ENCODE results near the gene CDK19. TPM values are rescaled to one million over a fixed set of nuclear protein-coding genes. Genes with fewer than 3 reads are reported as not detected.

Gene CDK19
- polyA plus RNA-seq, 4 donors = 35.8 to 47.9 (median 42.7) TPM

DNA sequence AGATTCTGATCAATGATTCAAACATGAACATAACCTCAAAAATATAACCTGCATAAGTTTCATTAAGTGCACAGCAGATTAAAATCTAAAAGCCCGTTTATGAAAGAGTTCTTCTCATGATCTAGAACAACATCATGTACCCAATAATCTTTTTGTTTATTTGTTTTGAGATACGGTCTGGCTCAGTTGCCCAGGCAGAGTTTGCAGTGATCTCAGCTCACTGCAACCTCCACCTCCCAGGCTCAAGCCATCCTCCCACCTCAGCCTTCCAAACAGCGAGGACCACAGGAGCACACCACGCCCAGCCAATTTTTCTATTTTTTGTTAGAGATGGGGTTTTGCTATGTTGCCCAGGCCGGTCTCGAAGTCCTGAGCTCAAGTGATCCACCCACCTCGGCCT is 149.7 kb downstream of the CDK19 start:
- no peak for DNase-seq (ENCODE audit: low read depth in 4 of 4, low spot score in 3 of 4)

DNA sequence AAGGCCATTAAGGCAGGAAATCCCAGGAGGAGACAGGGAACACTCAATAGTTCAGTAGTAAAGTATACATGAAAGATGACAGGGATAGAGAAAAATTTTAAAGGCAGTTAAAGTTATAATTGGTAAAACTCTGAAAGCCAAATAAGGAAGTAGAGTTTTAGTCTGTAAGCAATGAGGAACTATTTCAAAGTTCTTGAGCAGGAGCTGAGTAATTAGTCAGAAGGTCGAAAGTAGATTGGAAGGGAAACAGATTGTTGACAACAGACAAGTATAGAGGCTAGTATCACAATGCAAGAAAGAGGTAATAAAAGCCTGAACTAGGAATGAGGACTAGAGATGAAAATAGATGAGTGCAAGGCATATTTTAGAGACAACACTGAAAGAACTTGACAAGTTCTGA is 150.3 kb downstream of the CDK19 start:
- no peak for DNase-seq (ENCODE audit: low read depth in 4 of 4, low spot score in 3 of 4)

DNA sequence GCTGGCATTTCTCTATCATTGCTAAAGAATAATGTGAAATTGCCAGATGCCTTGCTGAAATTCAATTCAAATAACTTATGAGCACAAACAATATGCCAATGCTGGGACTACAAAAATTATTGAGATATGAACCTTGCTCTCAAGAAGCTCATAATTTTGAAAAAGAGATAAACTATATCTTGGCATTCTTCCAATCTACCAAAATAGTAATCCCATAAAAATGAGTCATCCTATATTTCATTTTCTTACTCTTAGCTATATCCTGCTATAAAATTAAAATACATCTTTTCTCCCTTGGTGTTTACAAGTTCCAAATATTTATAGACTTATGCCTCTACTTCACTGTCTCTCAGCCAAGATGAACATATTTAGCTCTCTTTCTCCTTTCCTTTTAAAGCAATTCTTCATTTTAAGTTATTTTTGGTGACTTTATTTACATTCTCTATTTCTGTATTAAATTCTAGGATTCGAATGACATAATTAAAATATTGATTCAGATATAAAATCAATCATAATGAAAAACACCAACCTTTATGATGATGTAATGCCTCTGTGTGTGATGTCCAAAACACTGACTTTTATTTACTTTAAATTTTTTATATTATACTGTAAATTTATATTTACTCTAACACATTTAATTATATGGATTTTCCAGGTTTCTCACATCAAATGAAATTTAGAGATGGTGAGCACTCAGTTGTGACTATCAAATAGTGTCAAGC is 152.6 kb downstream of the CDK19 start:
- DNase-seq (ENCODE audit: low read depth in 4 of 4, low spot score in 3 of 4) = no peak

DNA sequence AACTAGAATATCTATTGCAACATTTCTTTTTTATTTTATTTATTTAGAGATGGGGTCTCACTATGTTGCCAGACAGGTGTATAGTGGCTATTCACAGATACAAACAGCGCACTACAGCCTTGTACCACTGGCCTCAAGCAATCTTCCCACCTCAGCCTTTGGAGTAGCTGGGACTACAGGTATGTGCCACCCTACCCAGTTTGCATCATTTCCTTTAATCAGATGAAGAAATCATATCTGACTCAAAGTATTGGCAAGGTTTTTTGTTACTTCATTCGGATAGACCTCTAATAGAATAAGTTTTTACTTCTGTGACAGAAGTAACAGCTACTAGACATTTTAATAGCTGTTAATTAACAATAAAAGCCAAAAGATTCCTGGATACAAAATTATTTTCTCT is 153.9 kb downstream of the CDK19 start:
- DNase-seq (ENCODE audit: low read depth in 4 of 4, low spot score in 3 of 4) = no peak

DNA sequence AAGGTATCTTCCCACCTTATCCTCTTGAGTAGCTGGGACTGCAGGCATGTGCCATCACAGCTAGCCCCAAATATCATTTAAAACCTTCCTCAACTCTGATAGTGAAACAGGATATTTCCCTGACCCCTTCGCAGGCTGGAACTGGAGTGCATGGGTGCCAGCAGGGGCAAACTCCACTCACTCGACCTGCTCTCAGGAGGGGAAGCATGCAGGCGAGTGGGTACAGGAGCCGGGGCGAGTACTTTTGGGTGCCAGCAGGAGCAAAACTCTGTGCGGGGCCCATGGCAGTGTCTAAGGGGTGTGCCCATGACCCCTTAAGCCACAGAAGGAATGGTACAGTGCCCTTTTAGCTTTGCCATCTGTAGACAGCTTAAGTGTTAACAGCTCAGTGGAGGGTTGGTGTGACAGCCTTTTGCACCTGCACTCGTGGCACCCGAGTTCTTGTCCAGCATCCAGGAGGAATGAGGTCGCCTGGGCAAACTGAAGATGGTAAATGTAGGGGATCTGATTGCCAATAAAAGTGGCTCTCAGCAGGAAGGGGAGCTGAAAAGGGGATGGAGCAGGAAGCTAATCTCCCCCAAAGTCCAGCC is 155.1 kb downstream of the CDK19 start:
- DNase-seq (ENCODE audit: low read depth in 4 of 4, low spot score in 3 of 4) = no peak

DNA sequence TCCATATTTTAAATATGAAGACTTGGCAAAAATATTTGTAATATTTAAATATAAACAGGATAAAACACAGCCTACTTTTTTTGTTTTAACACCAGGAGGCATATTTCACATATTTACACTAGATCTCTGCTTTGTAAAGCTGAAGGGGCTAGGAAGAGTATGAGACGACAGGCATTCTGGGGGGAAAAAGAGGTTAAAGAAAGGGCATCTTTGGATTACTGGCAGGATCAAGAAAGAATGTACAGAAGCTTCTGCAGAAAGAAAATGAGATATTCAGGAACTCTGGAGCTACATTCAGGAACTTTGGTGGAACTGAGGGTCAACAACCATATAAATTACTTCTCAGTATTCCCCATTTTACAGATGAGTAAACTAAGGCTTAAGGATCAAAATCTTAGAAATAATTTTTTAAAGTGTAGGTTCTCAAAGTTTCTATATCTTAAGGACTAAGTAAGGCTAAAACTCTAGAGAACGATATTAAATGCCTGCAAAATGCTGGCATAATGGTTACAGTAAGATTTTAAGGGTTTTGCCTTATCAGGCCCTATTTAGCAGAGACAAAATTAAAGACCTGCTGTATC is 156.5 kb downstream of the CDK19 start:
- no peak for DNase-seq (ENCODE audit: low read depth in 4 of 4, low spot score in 3 of 4)

DNA sequence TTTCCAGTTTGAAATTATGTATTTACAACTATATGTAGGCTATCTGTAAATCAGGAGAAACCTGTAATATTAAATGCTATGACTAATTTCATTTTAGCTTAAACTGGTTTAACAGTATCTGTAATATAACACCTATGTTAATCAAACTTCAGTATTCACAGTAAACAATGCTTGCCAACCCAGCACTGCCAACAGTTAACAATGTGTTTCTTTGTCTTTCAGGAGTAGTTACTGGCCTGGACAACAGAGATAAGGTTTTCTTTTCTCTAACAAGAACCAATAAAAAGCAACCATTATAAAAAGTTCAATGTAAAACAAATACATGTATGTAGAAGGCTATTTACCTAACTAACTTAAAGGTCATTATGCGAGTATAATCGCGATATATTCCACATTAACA is 158.8 kb downstream of the CDK19 start:
- no peak for DNase-seq (ENCODE audit: low read depth in 4 of 4, low spot score in 3 of 4)

DNA sequence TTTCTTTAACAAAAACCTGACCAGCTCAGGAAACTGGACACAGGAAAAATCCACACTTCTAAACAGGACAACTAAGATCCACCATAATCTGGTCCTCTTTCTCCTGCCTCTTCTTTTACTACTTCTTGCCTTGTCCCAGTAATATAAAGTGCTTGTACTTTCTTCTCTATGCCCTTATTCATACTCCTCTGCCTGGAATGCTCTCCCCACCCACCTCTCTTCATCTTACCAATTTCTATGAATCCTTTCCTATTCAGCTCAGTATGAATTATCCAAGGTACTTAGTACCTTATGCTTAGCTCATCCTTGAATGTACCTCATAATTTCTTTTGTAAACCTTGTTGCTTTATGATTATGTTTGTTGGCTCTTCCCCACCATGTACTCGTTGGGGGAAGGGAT is 159.4 kb downstream of the CDK19 start:
- DNase-seq (ENCODE audit: low read depth in 4 of 4, low spot score in 3 of 4) = no peak

DNA sequence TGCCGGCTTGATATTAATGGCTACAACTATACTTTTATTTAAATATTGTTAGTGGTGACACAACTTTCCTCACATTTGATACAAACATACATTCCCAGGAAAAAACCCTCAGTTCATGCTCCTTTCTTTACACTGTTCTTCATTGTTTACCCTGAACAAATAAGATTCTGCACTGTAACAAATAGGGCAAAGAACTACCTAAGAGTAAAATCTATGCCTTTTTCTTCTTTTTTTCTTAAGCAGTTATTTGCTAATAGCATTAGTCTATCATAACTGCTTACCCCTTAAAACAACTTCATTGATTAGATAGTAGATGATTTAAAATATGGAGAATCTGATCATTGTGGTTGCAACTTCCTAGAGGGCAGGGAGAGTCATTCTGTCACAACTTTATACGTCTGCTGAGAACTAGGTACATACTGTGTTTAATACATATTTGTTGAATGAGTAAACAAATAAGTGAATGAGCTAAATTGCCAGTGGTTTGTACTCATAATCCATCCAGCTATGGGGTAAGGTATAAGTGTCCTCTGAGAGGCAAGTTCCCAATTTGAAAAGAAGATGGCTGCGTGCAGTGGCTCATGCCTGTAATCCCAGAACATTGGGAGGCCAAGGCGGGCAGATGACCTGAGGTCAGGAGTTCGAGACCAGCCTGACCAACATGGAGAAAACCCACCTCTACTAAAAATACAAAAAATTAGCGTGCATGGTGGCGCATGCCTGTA is 161.0 kb downstream of the CDK19 start:
- DNase-seq (ENCODE audit: low read depth in 4 of 4, low spot score in 3 of 4) = no peak

DNA sequence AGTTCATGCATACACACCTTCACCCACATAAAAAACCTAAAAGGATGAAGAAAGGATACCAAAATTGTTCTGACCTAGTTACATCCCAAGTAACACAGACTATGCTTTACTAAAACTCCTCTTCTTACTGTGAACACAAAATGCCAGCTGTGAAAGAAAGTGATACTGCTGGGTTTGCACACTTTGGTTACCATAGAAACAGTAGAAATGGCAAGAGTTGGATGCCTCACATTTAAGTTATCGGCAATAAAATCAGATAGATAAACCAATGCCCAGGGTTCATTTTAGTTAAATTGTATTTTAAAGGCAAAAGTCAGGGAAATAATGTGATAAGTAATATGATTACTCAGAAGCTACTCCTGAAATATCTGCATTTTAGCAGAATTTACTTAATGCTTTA is 161.9 kb downstream of the CDK19 start:
- DNase-seq (ENCODE audit: low read depth in 4 of 4, low spot score in 3 of 4) = no peak

DNA sequence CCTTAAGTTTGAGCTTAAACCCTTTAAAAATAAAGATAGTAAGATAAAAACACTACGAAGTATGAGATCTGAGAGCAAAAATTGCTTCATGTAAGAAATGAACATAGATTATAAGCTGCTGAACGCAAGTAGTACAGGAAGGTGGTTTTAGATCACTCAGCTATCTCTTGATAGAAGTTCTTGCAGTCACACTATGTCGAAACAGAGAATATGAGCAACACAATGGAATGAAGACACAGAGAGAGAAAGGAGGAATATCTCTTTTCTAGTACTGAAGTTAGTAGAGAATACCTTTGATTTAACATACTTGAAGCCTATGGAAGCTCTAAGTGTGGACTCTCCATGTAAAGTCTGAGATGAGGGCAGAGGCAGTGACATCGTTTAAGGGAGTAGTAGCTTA is 162.7 kb downstream of the CDK19 start:
- DNase-seq (ENCODE audit: low read depth in 4 of 4, low spot score in 3 of 4) = no peak

DNA sequence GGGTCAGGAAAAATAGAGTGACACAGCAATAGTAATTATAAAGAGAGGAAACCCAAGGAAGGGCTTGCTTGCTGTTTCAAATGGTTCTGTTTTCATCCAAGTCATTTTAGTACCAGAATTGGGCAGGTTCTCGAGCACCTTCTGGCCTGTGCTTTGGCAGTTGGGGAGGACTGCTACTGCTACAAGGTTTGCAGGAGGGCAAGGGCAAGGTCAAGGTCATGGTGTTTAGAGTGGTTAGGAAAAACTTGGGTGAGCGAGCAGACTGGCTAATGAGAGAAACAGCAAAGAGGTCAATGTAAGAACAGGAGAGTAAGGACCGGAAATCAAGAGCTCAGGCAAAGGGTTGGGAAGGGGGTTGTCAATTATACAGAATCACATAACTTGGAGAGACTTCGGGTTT is 164.5 kb downstream of the CDK19 start:
- DNase-seq (ENCODE audit: low read depth in 4 of 4, low spot score in 3 of 4) = no peak

DNA sequence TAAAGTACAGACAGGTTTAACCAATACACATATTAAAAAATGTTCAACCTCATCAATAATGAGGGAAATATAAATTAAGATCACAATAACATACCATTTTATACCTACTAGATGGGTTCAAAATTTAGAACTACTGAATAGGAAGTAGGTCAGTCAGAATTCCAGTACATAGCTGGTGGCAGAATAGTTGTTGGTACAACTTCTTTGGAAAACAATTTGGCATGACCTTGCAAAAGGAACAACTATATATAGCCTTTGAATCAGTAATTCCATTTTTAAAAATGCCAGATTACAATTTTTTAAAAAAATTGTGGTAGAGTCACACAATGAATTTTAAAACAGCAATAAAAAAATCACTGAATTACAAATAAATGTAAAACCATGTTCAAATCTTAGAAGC is 165.6 kb downstream of the CDK19 start:
- no peak for DNase-seq (ENCODE audit: low read depth in 4 of 4, low spot score in 3 of 4)

DNA sequence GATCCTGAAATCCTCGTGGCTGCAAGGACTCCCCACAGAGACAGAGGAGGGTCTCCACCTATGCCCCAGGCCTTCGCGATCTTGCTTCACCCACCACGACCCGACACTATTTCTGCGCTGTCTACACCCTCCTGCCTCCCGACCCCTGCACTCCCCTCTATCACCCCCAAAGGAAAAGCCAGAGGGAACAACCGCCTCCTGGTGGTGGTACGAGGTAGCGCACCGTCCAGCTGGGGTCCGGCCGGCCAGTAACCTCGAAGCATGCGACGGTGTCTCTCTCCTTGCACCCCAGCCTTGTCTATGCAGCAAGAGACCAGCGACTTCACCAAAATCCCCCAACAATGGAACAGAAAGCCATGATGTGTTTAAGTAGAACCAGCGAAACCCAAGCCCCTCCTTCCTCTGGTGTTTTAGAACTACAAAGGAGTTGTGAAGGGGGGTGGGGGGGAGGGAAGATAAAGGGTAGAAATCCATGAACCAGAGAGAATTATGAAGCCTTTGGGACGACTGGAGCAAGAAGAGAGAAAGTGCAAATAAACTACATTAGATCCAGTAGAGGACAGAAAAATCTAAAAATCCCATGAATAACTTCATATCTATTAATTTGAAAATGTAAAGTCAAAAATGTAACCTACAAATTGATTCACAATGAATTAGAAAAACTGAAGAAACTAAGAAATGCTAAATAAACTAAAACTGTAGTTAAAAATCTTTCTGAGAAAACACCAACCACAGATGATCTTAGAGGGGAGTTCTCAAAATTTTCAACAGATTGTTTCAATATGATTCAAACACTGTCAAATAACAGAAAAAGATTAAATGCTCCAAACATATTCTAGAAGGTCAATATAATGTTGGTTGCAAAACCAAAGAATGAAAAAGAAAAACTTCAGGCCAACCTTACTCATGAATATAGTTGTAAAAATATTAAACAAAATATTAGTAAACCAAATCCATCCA is 168.0 kb downstream of the CDK19 start:
- no peak for DNase-seq (ENCODE audit: low read depth in 4 of 4, low spot score in 3 of 4)

DNA sequence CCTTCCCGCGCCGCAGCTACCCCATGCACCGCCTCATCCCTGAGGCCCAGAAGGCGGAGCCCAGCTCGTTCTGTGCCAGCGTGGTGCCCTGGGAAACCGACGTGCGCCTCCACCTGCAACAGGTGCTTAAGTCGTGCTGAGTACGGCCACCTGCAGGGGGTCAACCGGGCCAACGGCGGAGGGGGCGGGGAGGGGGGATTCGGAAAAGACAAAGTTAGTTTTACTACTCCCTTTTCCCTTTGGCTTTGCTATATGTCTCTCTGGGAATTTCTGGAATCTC is 168.9 kb downstream of the CDK19 start:
- no peak for DNase-seq (ENCODE audit: low read depth in 4 of 4, low spot score in 3 of 4)

DNA sequence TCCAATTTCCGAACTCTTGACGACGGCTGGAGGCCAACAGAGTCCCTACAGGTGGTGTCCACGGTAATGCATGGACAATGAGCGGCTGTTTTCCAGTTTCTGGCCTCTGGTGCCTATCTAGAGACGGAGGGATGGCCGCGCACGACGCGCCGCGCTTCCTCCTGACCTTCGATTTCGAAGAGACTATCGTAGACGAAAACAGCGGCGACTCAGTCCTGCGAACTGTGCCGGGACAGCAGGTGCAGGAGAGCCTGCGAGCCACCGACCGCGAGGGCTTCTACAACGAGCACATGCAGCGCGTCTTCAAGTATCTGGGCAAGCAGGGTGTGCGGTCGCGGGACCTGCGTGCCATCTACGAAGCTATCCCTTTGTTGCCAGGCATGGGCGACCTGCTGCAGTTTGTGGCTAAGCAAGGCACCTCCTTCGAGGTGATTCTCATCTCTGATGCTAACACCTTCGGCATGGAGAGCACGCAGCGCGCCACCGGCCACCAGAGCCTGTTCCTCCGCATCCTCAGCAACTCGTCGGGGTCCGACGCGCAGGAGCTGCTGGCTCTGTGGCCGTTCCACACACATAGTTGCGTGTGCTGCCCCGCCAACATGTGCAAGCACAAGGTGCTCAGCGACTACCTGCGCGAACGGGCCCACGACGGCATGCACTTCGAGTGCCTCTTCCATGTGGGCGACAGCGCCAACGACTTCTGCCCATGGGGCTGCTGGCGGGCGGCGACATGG is 169.4 kb downstream of the CDK19 start:
- no peak for DNase-seq (ENCODE audit: low read depth in 4 of 4, low spot score in 3 of 4)

DNA sequence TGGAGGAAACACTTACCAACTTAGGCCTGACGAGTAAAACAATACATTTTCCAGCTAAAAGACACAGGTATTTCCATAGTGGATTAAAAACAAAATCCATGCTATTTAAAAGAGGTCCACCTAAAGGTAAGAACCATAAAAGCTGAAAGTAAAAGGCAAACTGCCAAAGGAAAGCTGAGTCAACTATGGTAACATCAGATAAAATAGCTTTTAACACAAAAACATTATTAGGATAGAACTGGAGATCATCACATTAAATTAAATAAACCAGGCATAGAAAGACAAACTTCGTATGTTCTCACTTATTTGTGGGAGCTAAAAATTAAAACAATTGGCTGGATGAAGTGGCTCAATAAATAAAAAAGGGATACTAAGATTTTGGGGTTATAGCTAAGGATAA is 172.1 kb downstream of the CDK19 start:
- DNase-seq (ENCODE audit: low read depth in 4 of 4, low spot score in 3 of 4) = no peak

DNA sequence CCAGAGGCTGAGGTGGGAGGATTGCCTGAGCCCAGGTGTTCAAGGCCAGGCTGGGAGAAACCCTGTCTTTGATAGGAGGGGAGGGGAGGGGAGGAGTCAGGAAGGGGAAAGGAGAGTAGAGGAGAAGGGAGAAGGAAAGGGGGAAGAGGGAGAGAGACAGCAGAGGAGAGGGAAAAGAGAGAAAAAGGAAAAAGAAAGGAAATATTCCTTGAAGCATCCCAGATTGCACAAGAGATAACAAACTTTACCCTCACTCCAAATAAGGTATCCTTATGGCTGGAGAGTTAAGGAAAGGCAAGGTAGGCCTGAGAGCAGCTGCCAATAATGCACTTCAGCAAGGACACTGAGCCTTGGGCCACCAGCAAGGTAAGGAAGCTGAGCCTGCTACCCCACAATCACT is 172.6 kb downstream of the CDK19 start:
- DNase-seq (ENCODE audit: low read depth in 4 of 4, low spot score in 3 of 4) = no peak

DNA sequence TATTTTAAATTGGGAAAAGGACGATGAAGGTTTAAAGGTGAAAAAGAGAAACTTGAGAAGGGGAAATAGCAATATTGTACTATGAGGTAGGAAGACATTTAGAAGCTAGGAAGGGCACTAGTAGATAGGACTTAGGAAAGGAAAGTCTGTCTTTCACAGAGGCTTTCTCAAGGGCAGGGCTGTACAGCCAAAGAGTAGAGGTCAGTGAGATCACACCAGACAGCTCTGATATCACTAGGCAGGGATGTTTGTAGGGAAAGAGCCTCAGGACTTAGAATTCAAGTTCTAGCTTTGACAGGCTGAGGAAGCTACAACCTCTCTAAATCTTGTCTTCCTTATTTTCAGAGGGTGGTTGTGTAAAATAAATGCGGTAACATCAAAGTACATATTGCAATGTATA is 178.5 kb downstream of the CDK19 start:
- DNase-seq (ENCODE audit: low read depth in 4 of 4, low spot score in 3 of 4) = no peak

DNA sequence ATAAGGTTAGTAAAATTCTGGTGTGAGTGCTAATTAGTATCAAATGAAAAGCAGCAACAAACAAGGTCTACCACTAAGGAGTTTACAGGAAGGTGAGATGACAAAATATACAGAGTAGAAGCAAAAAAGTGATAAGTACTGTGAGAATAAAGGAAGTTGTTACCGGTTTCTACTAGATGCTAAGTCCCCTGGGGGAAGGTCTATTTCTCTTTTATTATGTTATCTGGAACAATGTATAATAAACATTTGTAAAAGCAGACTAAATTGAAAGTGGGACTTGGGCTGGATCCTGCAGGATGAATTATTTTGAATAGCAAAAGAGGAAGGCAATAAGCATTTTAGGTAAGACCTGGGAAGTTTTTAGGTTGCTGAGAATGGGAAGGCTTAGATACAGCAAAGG is 180.2 kb downstream of the CDK19 start:
- DNase-seq (ENCODE audit: low read depth in 4 of 4, low spot score in 3 of 4) = no peak

Data from right renal pelvis (tissue), 4 donors.